ENCODE results near the gene TSEN54. TPM values are rescaled to one million over a fixed set of nuclear protein-coding genes. Genes with fewer than 3 reads are reported as not detected.

TSEN54 gene
- total RNA-seq, 3 donors from 2014 or later, result 26.3 to 38.0 (median 28.7) TPM

- intact Hi-C loops (cut with DNase I, micrococcal nuclease), result no loop called here
- no peak overlapping the region for H3K4me3 ChIP-seq
- no peaks in the 10 kb centered on the region for H3K36me3 ChIP-seq (ENCODE audit: low read depth)
- TF ChIP-seq CTCF (IDR thresholded peaks at IDR 0.05), result no peak
- ATAC-seq (no peak), DNase-seq (no peak)
- H3K4me1 ChIP-seq (ENCODE audit: low read depth), result peaks cover 40% of the 10 kb centered on the region
- no peaks in the 10 kb centered on the region for H3K9me3 ChIP-seq
Measured at GRCh38 chr17:75551266-75551665, 34.9 kb downstream of the TSEN54 start.

DNA sequence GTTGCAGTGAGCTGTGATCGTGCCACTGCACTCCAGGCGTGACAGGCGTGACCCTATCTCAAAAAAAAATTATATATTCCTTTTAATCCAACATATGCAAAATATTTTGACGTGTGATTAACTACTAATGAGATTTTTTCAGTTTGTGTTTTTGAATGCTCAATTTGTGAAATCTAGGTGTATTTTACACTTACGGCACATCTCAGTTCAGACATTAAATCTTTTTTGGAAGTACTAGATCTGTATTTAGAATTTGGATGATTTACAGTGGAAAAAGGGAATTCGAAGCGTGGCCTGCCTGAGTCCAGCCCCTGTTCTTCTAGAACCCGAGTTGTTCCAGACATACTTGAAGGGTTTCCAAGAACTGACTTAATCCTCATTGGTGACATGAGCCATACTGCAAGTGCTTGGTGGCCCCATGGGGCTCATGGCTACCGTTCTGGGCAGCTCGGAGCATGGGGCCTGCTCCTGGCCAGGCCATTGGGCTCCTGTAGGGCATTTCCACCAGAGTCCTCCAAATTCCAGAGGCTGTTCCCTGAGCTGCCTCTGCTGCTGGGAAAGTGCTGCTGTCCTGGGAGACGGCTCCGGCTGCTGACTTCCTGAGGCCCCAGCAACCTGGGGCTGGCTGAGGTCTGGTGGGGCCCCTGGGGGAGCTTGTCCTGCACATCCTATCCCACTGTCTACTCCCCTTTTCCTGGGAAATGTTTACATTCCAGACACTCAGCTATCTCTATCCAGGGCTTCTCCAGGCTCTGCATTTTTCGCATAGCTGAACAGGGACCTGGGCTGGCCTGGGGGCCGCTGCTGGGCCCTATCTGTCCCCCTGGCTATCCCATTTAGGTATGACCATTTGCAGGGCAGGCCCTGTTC is 36.3 kb downstream of the TSEN54 start:
- intact Hi-C loops (cut with DNase I, micrococcal nuclease), result no loop called here
- no peak for DNase-seq
- Histone ChIP-seq H3K36me3 (ENCODE audit: low read depth) (no peaks in the 10 kb centered on the region), H3K4me1 (ENCODE audit: low read depth) (peaks cover 51% of the 10 kb centered on the region), H3K4me3 (no peak overlapping the region), H3K9me3 (no peaks in the 10 kb centered on the region)
- no peak for ATAC-seq
- no peak for TF ChIP-seq CTCF (IDR thresholded peaks at IDR 0.05)

- no peaks in the 10 kb centered on the region for H3K9me3 ChIP-seq
- no peak for ATAC-seq
- H3K4me3 ChIP-seq, result no peak overlapping the region
- H3K4me1 ChIP-seq (ENCODE audit: low read depth), result peaks cover 55% of the 10 kb centered on the region
- TF ChIP-seq CTCF (IDR thresholded peaks at IDR 0.05), result no peak
- no peak for DNase-seq
- intact Hi-C loops (cut with DNase I, micrococcal nuclease), result no loop called here
- H3K36me3 ChIP-seq (ENCODE audit: low read depth), result no peaks in the 10 kb centered on the region
Measured at GRCh38 chr17:75553295-75554110, 37.2 kb downstream of the TSEN54 start.

GRCh38 chr17:75555679-75556153 is 39.4 kb downstream of the TSEN54 start:
- peak; percentile 63 for ATAC-seq
- no peaks in the 10 kb centered on the region for H3K36me3 ChIP-seq (ENCODE audit: low read depth)
- H3K4me1 ChIP-seq (ENCODE audit: low read depth), result peaks cover 39% of the 10 kb centered on the region
- no peak for TF ChIP-seq CTCF (IDR thresholded peaks at IDR 0.05)
- H3K9me3 ChIP-seq, result no peaks in the 10 kb centered on the region
- DNase-seq, result peak in 2 of 3 donors; percentile 75 to 79
- H3K4me3 ChIP-seq, result no peak overlapping the region
- intact Hi-C loops (cut with DNase I, micrococcal nuclease), result no loop called here

DNA sequence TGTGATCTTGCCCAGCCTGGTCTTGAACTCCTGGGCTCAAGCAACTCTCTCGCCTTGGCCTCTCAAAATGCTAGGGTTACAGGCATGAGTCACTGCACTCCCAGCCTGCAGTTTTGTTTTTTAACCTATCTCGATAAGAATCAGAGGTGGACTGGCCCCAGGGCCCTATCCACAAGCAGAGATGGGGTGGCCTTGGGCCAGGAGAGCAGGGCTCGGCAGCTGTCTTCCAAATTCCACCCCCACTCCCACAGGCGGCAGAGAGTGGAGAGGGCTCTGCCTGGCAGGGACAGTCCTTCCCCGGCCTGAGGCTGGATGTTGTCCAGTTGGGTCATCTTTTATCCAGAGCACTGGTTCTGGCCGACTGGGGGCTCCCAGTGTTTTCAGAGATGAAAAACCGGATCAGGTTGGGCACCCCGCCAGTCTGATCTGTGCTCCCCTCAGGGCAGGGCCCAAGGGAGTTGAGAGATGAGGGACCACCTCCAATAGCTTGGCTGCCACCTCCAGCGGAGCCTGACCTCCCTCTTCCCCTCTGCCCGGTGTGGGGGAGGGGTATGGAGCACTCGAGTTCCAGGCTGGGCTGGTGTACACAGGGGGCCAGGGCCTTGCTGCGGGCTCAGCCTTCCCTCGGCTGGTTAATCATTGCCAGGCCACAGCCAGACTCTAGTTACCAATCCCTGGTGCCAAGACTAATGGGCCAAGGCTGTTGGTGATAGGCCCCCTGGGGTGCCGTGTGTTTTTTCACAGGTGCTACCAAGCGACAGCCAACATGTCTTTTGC is 40.9 kb downstream of the TSEN54 start:
- peak; percentile 84 for ATAC-seq
- Histone ChIP-seq H3K4me1 (ENCODE audit: low read depth) (peaks cover 35% of the 10 kb centered on the region), H3K4me3 (no peak overlapping the region), H3K36me3 (ENCODE audit: low read depth) (no peaks in the 10 kb centered on the region), H3K9me3 (no peaks in the 10 kb centered on the region)
- no peak for TF ChIP-seq CTCF (IDR thresholded peaks at IDR 0.05)
- peak; percentile 80 to 86 (median 83) for DNase-seq
- intact Hi-C loops (cut with DNase I, micrococcal nuclease), result no loop called here

Data from mucosa of descending colon (tissue), 3 donors.